Mesothelial cell of epicardium (in vitro differentiated cells): ENCODE data around the gene MAG. TPM values are rescaled to one million over a fixed set of nuclear protein-coding genes. Genes with fewer than 3 reads are reported as not detected.

ENCODE experiments used
- DNase-seq, 2 experiments: peaks; one replicate each; pipeline ENCODE4 v3.0.0; 2021; ENCODE audit warnings: low spot score in 2 of 2; ENCODE audit not compliant: unreplicated experiment in 2 of 2
- H3K27ac Mint-ChIP-seq: 2 replicates; pipeline ENCODE4 v1.8.0; 2021; ENCODE audit warnings: mixed read lengths
- H3K27me3 Mint-ChIP-seq: 2 replicates; pipeline ENCODE4 v1.8.0; 2021; ENCODE audit warnings: low read depth, mixed read lengths
- H3K36me3 Mint-ChIP-seq: 2 replicates; pipeline ENCODE4 v1.8.0; 2021; ENCODE audit warnings: mixed read lengths
- H3K4me1 Mint-ChIP-seq: 2 replicates; pipeline ENCODE4 v1.8.0; 2021; ENCODE audit warnings: mixed read lengths
- H3K4me3 Mint-ChIP-seq: 2 replicates; pipeline ENCODE4 v1.8.0; 2021; ENCODE audit warnings: mild to moderate bottlenecking, moderate library complexity, mixed read lengths
- H3K9me3 Mint-ChIP-seq: 2 replicates; pipeline ENCODE4 v1.8.0; 2021; ENCODE audit warnings: mixed read lengths
- CTCF ChIP-seq: fragments of 200-600 bp; sonication (generic); IDR thresholded peaks from one replicate; pipeline ENCODE4 v1.5.0; 2021; ENCODE audit warnings: antibody characterized with exemption; ENCODE audit not compliant: unreplicated experiment
- total RNA-seq: library from RNA; stranded (reverse); gene quantifications from 3 replicates; pipeline ENCODE4 v1.2.1, GENCODE V29; 2021

The MAG gene
- total RNA-seq, 1 donor from 2014 or later, result 26.1 TPM

DNA sequence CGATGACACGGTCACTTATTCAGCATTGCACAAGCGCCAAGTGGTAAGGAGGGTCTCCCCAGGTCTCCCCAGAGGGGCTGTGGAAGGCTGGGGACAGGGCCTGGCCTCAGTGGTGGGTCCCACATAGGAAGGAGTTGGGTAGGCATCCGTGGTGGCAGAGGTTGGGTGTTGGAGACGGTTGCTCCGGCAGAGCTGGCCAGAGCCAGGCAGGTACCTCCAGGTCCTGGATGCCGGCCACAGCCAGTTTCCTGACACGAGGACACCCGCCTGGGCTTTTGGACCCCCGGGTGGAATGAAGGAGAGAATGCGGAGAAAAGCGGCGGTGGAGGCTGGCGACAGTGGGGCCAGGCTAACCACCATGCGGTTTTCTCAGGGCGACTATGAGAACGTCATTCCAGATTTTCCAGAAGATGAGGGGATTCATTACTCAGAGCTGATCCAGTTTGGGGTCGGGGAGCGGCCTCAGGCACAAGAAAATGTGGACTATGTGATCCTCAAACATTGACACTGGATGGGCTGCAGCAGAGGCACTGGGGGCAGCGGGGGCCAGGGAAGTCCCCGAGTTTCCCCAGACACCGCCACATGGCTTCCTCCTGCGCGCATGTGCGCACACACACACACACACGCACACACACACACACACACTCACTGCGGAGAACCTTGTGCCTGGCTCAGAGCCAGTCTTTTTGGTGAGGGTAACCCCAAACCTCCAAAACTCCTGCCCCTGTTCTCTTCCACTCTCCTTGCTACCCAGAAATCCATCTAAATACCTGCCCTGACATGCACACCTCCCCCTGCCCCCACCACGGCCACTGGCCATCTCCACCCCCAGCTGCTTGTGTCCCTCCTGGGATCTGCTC, 54.5 kb downstream of the MAG start:
- DNase-seq, result peak in 1 of 2 experiments; percentile 30
- no peak for TF ChIP-seq CTCF
- Mint-ChIP-seq H3K4me1 (peaks cover 9% of the 10 kb centered on the region), H3K27ac (no peak overlapping the region), H3K9me3 (no peaks in the 10 kb centered on the region), H3K27me3 (no peaks in the 10 kb centered on the region), H3K36me3 (peaks cover 9% of the 10 kb centered on the region), H3K4me3 (no peak overlapping the region)

DNA sequence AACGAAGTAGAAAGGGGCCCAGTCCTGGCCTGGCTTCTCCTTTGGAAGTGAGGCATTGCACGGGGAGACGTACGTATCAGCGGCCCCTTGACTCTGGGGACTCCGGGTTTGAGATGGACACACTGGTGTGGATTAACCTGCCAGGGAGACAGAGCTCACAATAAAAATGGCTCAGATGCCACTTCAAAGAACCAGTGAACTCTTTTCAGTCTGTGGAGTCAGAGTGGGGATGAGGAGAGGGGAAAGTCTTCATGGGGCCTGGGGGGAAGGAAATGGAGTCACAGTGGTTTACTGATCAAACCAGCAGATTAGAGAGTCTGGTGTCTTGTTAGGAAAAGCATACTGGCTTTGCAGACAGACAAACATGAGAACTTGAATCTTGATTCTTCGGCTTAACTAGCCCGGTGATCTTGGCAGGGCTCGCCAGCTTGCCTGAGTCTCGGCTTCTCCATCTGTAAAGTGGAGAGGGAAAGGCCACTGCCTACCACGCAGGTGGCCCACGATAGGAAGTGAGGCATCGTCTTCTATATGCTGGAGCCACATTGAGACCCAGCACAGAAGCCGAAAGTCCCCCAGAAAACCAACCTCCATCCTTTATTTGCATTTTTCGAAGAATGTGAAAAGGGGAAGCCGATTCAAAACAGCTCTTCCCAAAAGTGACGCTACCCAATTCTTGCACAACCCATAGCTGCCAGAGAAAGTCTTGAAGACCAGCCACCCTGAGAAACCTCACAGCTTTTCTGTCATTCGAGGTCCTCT, 55.4 kb downstream of the MAG start, which contains the start of gene FFAR1:
FFAR1 (plus strand) TSS at position 732 of the 759 bp plus-strand sequence. CDS start 3,650 bp downstream, outside the sequence.
- Mint-ChIP-seq H3K36me3 (peaks cover 5% of the 10 kb centered on the region), H3K9me3 (no peaks in the 10 kb centered on the region), H3K4me1 (peaks cover 9% of the 10 kb centered on the region), H3K27me3 (no peaks in the 10 kb centered on the region), H3K4me3 (no peak within 1 kb of the TSS), H3K27ac (peak within 1 kb of the TSS; percentile 72)
- peak in 1 of 2 experiments; percentile 19 for DNase-seq
- no peak for TF ChIP-seq CTCF

DNA sequence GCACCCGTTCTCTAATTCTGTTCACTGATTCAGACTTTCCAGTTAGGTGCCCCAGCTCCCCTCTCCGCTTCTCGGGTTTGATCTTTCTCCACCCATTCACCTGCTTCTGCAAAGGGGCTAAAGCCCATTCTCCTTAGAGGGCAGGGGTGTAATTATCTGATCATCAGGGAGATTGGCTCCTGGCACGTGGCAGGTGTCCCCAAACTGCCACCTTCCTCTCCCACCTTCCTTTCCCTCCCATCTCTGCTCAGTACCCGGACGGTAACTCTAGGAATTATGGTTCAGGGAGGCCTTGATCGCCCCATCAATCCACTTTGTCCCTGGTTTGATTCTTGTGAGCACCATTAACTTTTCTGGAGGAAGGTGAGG, 56.0 kb downstream of the MAG start:
- H3K27me3 Mint-ChIP-seq, result no peaks in the 10 kb centered on the region
- H3K4me3 Mint-ChIP-seq, result no peak overlapping the region
- peaks cover 9% of the 10 kb centered on the region for H3K4me1 Mint-ChIP-seq
- DNase-seq, result peak in 1 of 2 experiments; percentile 19
- H3K36me3 Mint-ChIP-seq, result peaks cover 4% of the 10 kb centered on the region
- no peaks in the 10 kb centered on the region for H3K9me3 Mint-ChIP-seq
- H3K27ac Mint-ChIP-seq, result no peak overlapping the region
- TF ChIP-seq CTCF, result no peak

- Mint-ChIP-seq H3K27ac (no peak overlapping the region), H3K36me3 (no peaks in the 10 kb centered on the region), H3K9me3 (no peaks in the 10 kb centered on the region), H3K27me3 (no peaks in the 10 kb centered on the region), H3K4me3 (no peak overlapping the region), H3K4me1 (peaks cover 9% of the 10 kb centered on the region)
- TF ChIP-seq CTCF, result no peak
- DNase-seq, result peak in 1 of 2 experiments; percentile 32
These were observed 57.1 kb downstream of the MAG start for GRCh38 chr19:35348911-35349611.
